ENCODE data around the gene CCR7.

The CCR7 gene

GRCh38 chr17:40531051-40531991 is 34.0 kb downstream of the CCR7 start:
- DNase-seq: peak in 2 of 42 donors; percentile 10 to 27

GRCh38 chr17:40530531-40530994 is 34.7 kb downstream of the CCR7 start:
- intact Hi-C loops (cut with DNase I): loop anchor here (5.0 kb wide), 2 partner anchors 88 to 173 kb away; partner anchors contain the start of gene IGFBP4
- DNase-seq: peak in 2 of 42 donors; percentile 2

More at GRCh38 chr17:40531051-40531991, 34.0 kb downstream of the CCR7 start:
- intact Hi-C loops (cut with DNase I): loop anchor here (5.0 kb wide), 2 partner anchors 89 to 174 kb away; partner anchors contain the start of gene IGFBP4

- no peak for DNase-seq
- intact Hi-C loops (cut with DNase I): loop anchor here (5.0 kb wide), 2 partner anchors 88 to 173 kb away; partner anchors contain the start of gene IGFBP4
These were observed 35.3 kb downstream of the CCR7 start for GRCh38 chr17:40529991-40530390.

- intact Hi-C loops (cut with DNase I): no loop called here
- DNase-seq: peak in 4 of 42 donors; percentile 13 to 38 (median 30)
These were observed 36.4 kb downstream of the CCR7 start for GRCh38 chr17:40528692-40529417.

GRCh38 chr17:40526668-40527067 is 38.6 kb downstream of the CCR7 start:
- DNase-seq: peak in 1 of 42 donors; percentile 3
- intact Hi-C loops (cut with DNase I): no loop called here

- intact Hi-C loops (cut with DNase I): no loop called here
These were observed 40.0 kb downstream of the CCR7 start for GRCh38 chr17:40525294-40525693.

GRCh38 chr17:40524243-40524965 is 40.9 kb downstream of the CCR7 start:
- DNase-seq: no peak
- intact Hi-C loops (cut with DNase I): no loop called here

More at GRCh38 chr17:40525294-40525693, 40.0 kb downstream of the CCR7 start:
- no peak for DNase-seq

GRCh38 chr17:40522961-40523310 is 42.3 kb downstream of the CCR7 start:
- intact Hi-C loops (cut with DNase I): no loop called here
- no peak for DNase-seq

GRCh38 chr17:40522250-40522960 is 42.9 kb downstream of the CCR7 start:
- intact Hi-C loops (cut with DNase I): no loop called here
- no peak for DNase-seq

- intact Hi-C loops (cut with DNase I): no loop called here
- peak in 1 of 42 donors; percentile 14 for DNase-seq
These were observed 44.2 kb downstream of the CCR7 start for GRCh38 chr17:40520991-40521453.

- intact Hi-C loops (cut with DNase I): no loop called here
- no peak for DNase-seq
These were observed 46.0 kb downstream of the CCR7 start for GRCh38 chr17:40519089-40519775.

- no peak for DNase-seq
- intact Hi-C loops (cut with DNase I): no loop called here
These were observed 46.7 kb downstream of the CCR7 start for GRCh38 chr17:40518401-40519088.

- DNase-seq: no peak
- intact Hi-C loops (cut with DNase I): no loop called here
These were observed 47.3 kb downstream of the CCR7 start for GRCh38 chr17:40517981-40518380.

- DNase-seq: no peak
- intact Hi-C loops (cut with DNase I): no loop called here
These were observed 48.0 kb downstream of the CCR7 start for GRCh38 chr17:40517286-40517662.

GRCh38 chr17:40516581-40517285 is 48.5 kb downstream of the CCR7 start:
- DNase-seq: no peak
- intact Hi-C loops (cut with DNase I): no loop called here

GRCh38 chr17:40515491-40516041 is 49.7 kb downstream of the CCR7 start:
- no peak for DNase-seq
- intact Hi-C loops (cut with DNase I): no loop called here

All from head of caudate nucleus (tissue), 42 donors.